GM19397 (cell line): Measurements from ENCODE around the gene SLITRK6.
A peak's percentile ranks its signal among the peaks of the same experiment; 100 is the strongest.
"Not testable (repeated sequence)": the region's sequence is repeated elsewhere in the genome, so short reads cannot be mapped to it uniquely, and the experiment has no call there.

Experiments used
- ATAC-seq: cut with Tn5 transposase; IDR thresholded peaks from one replicate; pipeline ENCODE4 v1.9.1; 2021; ENCODE audit warnings: mild to moderate bottlenecking, moderate library complexity; ENCODE audit not compliant: unreplicated experiment

SLITRK6 gene, protein sequence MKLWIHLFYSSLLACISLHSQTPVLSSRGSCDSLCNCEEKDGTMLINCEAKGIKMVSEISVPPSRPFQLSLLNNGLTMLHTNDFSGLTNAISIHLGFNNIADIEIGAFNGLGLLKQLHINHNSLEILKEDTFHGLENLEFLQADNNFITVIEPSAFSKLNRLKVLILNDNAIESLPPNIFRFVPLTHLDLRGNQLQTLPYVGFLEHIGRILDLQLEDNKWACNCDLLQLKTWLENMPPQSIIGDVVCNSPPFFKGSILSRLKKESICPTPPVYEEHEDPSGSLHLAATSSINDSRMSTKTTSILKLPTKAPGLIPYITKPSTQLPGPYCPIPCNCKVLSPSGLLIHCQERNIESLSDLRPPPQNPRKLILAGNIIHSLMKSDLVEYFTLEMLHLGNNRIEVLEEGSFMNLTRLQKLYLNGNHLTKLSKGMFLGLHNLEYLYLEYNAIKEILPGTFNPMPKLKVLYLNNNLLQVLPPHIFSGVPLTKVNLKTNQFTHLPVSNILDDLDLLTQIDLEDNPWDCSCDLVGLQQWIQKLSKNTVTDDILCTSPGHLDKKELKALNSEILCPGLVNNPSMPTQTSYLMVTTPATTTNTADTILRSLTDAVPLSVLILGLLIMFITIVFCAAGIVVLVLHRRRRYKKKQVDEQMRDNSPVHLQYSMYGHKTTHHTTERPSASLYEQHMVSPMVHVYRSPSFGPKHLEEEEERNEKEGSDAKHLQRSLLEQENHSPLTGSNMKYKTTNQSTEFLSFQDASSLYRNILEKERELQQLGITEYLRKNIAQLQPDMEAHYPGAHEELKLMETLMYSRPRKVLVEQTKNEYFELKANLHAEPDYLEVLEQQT

GRCh38 chr13:85799097-85799582 lies at the start of gene SLITRK6:
Gene SLITRK6, minus strand, starts transcription at chr13:85799419. Its CDS starts 2,911 bp downstream, at chr13:85796508.
- no peak for ATAC-seq

DNA sequence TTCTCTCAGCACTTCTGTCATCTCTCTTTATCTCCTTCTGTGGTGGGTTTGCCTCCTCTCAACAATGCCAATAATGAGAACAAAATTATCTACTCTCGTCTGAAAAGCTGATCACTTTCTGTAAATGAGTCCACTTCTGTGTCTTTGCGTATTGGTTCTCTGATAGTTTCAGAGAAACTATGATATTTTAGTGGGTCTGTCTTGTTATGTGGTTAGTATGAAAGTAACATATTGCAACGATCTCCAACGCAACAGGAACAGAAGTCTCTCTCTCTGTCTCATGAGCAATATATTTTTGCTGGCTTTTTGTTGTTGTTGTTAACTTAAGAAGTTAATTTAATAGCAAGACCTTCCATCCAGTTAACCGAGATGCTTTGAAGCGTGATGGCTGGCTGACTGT lies 47.8 kb upstream of the SLITRK6 start:
- ATAC-seq, result no peak

DNA sequence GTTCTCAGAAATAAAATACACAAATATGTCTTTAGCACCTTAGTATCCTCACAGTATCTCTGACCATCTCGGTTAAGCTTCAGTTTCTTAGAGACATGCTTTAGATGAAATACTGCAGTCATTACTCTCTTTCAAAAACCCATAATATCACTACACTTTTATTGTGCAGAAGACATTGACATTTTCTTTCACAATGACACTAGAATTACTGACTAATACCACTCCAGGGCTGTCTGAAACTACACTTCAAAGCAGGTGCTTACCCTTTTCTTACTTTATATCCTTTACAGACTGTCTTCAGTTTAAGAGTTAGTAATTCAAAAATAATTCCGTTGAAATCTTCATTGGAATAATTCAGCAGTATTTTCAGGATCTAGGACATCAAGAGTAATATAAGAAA lies 42.2 kb upstream of the SLITRK6 start:
- no peak for ATAC-seq

GRCh38 chr13:85833921-85834320 lies 34.7 kb upstream of the SLITRK6 start:
- no peak for ATAC-seq

DNA sequence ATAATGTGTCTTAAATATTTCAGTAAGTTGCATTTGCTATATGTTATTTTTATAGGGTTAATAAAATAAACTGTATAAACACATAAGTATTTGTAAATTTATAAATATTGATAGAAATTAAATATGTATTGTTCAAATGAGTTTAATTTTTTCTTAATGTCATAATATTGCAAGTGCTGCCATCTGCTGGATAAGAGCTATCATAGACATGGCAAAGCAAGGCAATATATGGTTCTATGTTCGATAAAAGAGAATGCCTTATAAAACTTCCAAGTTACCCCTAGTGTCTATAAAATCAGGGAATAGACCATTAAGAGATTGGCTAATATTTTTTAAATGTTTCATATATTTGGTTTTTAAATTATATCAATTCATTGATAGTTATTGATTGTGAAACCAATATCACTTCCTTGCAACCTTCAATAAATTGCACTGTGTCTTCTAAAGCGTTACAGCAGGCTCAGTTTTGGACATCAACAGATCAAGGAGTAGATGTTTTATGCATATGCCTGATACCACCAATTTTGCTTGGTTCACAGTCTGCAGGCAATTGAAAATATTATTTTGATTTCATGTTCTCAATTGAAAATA lies 29.0 kb upstream of the SLITRK6 start:
- no peak for ATAC-seq

DNA sequence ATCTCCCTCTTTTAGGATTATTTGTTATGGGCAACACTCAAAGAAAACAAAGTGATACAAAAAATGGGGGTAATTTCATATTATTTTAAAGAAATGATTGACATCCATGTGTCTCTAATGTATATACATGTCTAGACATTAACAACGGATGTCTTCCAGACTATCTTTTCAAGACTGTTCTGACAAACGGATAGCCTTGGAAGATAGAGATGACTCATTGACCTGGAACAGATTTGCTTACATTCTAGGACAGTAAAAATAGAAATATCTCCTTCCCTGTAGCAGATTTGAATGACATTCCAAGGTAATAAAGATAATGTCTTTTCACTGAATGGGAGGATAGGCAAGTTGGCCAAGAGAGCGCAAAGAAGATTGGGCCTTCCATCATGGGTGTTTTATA lies 26.2 kb upstream of the SLITRK6 start:
- ATAC-seq, result no peak

DNA sequence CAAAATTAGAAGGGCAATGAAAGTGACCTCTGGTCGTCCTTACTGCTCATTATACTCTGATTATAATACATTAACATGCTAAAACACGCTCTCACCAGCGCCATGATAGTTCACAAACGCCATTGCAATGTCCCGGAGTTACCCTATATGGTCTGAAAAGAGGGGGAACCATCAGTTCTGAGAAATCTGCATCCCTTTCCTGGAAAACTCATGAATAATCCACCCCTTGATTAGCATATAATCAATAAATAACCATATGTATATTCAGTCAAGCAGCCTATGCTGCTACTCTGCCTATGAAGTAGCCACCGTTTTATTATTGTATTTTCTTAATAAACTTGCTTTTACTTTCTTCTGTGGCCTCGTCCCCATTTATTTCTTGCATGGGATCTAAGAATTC lies 24.6 kb upstream of the SLITRK6 start:
- no peak for ATAC-seq

DNA sequence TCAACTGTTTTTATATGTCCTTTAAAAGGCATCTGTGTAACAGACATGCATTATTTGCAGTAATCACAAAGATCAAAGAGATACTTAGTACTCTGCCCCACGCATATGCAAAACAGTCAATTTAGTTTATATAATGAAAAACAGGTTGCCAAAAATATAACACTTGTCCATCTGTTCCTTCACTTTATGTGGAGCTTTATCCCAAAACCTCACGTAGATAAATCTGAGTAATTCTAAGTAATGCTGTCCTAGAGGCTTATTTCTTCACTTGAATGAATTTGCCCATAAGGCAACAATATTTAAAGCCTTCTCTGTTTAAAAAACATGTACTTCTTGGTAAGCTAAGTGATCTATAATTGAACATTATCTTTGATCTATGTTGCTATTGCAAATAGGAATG lies 20.3 kb upstream of the SLITRK6 start:
- ATAC-seq, result no peak

- ATAC-seq, result no peak
Observed at GRCh38 chr13:85816413-85816812, 17.2 kb upstream of the SLITRK6 start.

GRCh38 chr13:85812282-85812681 lies 13.1 kb upstream of the SLITRK6 start:
- no peak for ATAC-seq

- ATAC-seq, result no peak
Observed at GRCh38 chr13:85808811-85809210, 9.6 kb upstream of the SLITRK6 start.

DNA sequence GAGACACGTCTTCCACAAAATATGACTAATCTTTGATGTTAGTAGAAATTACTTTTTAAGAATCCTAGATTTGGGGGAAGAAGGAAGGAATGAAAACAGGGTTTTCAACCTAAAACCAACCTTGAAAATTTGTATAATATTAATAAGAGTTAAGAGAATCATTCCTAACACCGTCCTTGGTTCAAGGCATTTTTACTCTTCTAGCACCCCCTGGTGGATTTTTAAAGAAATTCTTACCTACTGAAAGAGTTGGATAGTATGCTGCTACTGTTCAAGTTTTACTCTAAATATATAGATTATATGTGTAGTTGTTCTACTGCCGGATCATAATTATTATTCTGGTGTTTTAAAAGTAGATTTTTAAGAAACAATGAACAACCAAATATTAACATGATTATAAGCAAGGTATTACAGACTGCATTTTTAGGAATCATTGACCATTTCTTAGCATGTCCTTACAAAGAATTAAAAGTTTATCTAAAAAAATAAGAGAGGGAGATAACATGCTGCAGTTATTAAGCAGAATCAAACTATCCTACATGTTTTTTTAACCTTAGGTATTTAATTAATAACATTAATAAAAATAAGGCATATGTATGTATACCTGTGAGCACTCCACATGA lies 7.4 kb upstream of the SLITRK6 start:
- ATAC-seq, result peak; percentile 77

DNA sequence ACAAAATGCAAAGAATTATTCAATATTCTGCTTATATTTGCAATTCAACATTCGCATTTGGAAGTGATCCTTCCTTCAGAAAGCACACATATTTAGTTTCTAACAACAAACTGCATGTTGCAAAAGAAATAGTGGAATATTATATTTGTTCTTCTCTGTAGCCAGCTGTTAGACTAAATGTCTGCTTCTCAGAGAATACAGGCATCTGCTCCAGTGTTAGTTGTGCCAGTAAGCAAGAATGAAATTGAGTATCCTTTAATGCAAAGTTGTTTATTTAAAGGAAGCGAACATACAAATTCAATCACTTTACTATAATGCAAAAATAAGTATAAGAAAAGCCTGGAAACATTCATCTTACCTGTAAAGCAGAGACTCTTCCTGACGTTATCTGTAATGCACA lies 663 bp downstream of the SLITRK6 start:
- no peak for ATAC-seq

- ATAC-seq, result no peak
Observed at GRCh38 chr13:85797311-85797710, 1.9 kb downstream of the SLITRK6 start.

DNA sequence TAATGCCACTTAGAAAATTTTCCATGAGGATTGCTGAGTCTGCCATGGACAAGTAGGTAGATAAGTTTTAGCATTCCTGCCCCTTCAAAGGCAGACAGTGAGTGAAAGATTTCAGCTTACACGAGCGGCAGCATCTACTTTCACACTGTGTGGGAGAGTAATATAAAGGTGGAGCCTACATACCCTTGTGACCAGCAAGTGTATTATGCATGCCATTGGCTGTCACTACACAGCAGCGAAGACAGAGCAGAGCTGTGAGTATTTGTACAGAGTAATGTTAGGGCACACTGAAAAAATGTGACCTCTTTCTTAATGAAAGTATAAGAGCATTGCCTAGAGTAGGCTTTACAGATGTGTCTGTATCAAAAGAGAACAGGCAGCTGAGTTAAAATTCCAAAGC lies 14.0 kb downstream of the SLITRK6 start:
- ATAC-seq, result no peak

DNA sequence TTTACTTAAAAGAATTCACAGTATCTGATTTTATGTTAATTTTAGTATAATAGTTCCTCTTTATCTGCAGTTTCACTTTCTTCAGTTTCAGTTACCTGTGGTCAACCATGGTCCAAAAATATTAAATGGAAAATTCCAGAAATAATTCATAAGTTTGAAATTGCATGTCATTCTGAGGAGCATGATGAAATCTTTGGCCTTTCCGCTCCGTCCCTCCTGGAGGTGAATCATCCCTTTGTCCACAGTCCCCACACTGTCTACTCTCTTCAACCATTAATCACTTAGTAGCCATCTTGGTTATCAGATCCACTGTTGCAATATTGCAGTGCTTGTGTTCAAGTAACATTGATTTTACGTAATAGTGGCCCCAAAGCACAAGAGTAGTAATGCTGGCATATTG lies 26.9 kb downstream of the SLITRK6 start:
- ATAC-seq, result no peak

DNA sequence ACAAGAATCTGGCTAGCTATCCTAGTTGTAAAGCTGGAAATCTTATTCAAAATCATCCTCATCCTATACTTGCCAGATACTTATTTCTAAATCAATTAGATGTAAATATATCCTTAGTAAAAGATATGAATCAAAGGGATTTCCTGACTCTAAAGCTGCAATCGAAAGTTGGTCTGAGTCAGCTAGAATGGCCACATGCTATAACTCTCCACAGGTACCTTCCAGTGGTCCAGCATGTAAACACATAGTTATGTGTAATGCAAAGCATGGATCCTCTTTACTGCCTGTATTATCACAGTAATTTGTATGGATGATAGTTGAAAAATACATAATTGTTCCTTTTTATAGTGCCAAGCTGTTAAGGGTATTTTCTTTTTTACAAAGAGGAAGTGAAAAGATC lies 27.4 kb downstream of the SLITRK6 start:
- ATAC-seq, result no peak

DNA sequence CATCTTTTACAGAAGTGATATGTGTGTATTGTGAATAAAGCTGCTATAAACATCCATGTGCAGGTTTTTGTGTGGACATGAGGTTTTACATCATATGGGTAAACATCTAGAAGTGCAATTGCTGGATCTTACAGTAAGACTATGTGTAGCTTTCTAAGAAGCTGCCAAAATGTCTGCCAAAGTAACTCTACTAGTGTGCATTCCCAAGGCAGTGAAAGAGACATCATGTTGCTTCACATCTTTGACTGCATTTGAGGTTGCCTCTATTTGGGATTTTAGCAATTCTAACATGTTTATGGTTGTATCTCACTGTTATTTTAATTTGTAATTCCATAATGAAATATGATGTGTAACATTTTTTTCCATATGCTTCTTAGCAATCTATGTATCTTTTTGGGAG lies 30.3 kb downstream of the SLITRK6 start:
- ATAC-seq, result no peak

DNA sequence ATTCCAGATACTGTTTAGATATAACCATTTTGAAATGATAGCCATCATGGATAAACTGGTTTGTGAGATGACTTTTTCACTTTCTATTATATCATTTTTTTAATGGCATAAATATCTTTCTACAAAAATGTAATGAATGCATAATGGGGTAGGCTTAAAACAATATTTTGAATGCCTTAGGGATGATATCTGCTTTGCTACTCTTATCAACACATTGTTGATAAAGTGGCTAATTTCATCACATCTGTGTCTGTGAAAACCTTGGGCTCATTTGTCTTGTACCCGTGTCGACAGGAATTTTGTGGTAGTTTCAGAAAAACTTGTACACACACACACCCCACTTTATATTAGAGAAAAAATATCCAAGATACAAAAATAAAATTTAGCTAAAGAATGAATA lies 44.1 kb downstream of the SLITRK6 start:
- ATAC-seq, result no peak

- not testable (repeated sequence) for ATAC-seq
Observed at GRCh38 chr13:85743201-85743770, 55.9 kb downstream of the SLITRK6 start.
